CD4-positive, alpha-beta T cell (primary cell): ENCODE measurements around the gene GOLGA1. TPM values are rescaled to one million over a fixed set of nuclear protein-coding genes. Genes with fewer than 3 reads are reported as not detected.
"Not testable (repeated sequence)": the region's sequence is repeated elsewhere in the genome, so short reads cannot be mapped to it uniquely, and the experiment has no call there.

Experiments used
- ATAC-seq: fragments of 200-7000 bp; cut with Tn5 transposase; one replicate; pipeline ENCODE4 v1.10.0; 2022; ENCODE audit warnings: mild to moderate bottlenecking; ENCODE audit not compliant: poor library complexity
- CTCF ChIA-PET: fragments of 350-600 bp; sonication (Branson Sonifier 250); formaldehyde crosslinking; loops from one replicate; lab custom pipeline; 2021; ENCODE audit warnings: antibody characterized with exemption, inconsistent platforms; lab: Charles Lee
- POLR2A ChIA-PET: fragments of 350-600 bp; sonication (Branson Sonifier 250); formaldehyde crosslinking; loops from one replicate; lab custom pipeline; 2021; ENCODE audit warnings: antibody characterized with exemption, inconsistent platforms; lab: Charles Lee
- DNase-seq, 14 experiments: peaks; one replicate each; pipeline ENCODE4 v3.0.0-alpha.2; 2013 to 2020; ENCODE audit warnings: mixed read lengths in 2 of 14
- H3K27ac ChIP-seq, 2 donors: one replicate each; pipeline versions ENCODE4 v1.5.1 to v1.7.0; 2013; ENCODE audit warnings: low read length in 2 of 2, low read depth in 1 of 2, mild to moderate bottlenecking in 1 of 2
- H3K27me3 ChIP-seq, 2 experiments: 1 replicate in 1 of 2; 2 replicates in 1 of 2; pipeline versions ENCODE4 v1.6.1 to v1.7.0; 2013; ENCODE audit warnings: low read length in 2 of 2, control low read depth in 1 of 2, mild to moderate bottlenecking in 1 of 2, moderate library complexity in 1 of 2; ENCODE audit not compliant: insufficient read depth in 2 of 2, control insufficient read depth in 1 of 2
- H3K36me3 ChIP-seq: one replicate; pipeline ENCODE4 v1.6.1; 2013; ENCODE audit warnings: low read length, control low read depth; ENCODE audit not compliant: insufficient read depth
- H3K4me1 ChIP-seq: one replicate; pipeline ENCODE4 v1.6.1; 2013; ENCODE audit warnings: low read length, control low read depth; ENCODE audit not compliant: insufficient read depth
- H3K4me3 ChIP-seq: one replicate; pipeline ENCODE4 v1.5.1; 2013; ENCODE audit warnings: mild to moderate bottlenecking, low read length, moderate library complexity
- H3K9me3 ChIP-seq, 2 experiments: 1 replicate in 1 of 2; 2 replicates in 1 of 2; pipeline versions ENCODE4 v1.6.1 to v1.7.0; 2013; ENCODE audit warnings: low read length in 2 of 2, mild to moderate bottlenecking in 2 of 2, control low read depth in 1 of 2, moderate library complexity in 1 of 2; ENCODE audit not compliant: control insufficient read depth in 1 of 2, insufficient read depth in 1 of 2
- H3K27ac Mint-ChIP-seq: one replicate; pipeline ENCODE4 v1.8.0; 2020; ENCODE audit warnings: mixed read lengths
- H3K27me3 Mint-ChIP-seq: one replicate; pipeline ENCODE4 v1.8.0; 2021; ENCODE audit warnings: mixed read lengths
- H3K36me3 Mint-ChIP-seq: one replicate; pipeline ENCODE4 v1.8.0; 2021; ENCODE audit warnings: low read depth, mixed read lengths
- H3K4me1 Mint-ChIP-seq: one replicate; pipeline ENCODE4 v1.8.0; 2021; ENCODE audit warnings: low read depth, mixed read lengths
- H3K4me3 Mint-ChIP-seq: one replicate; pipeline ENCODE4 v1.8.0; 2020; ENCODE audit warnings: mild to moderate bottlenecking, mixed read lengths
- H3K9me3 Mint-ChIP-seq: one replicate; pipeline ENCODE4 v1.8.0; 2020; ENCODE audit warnings: mixed read lengths
- CTCF ChIP-seq: fragments of 200-600 bp; IDR thresholded peaks from one replicate; pipeline ENCODE4 v1.8.0; 2022; ENCODE audit warnings: antibody characterized with exemption, mild to moderate bottlenecking
- intact Hi-C, 2 experiments: fragments of 100-400 bp; cut with DNase I in 1 of 2; cut with micrococcal nuclease in 1 of 2; formaldehyde crosslinking; loops; one replicate each; pipeline versions ENCODE4 v1.15.1 to v1.9.0; 2023 to 2025; cut with DNase I, micrococcal nuclease
- total RNA-seq, 174 experiments: library from RNA in 2 of 174; stranded (reverse) in 2 of 174; gene quantifications; one replicate each; pipeline ENCODE4 v1.2.3 and lab custom pipeline; 2021 to 2026

The GOLGA1 gene
- total RNA-seq, 2 experiments from 2014 or later = 12.9 to 22.2 TPM

DNA sequence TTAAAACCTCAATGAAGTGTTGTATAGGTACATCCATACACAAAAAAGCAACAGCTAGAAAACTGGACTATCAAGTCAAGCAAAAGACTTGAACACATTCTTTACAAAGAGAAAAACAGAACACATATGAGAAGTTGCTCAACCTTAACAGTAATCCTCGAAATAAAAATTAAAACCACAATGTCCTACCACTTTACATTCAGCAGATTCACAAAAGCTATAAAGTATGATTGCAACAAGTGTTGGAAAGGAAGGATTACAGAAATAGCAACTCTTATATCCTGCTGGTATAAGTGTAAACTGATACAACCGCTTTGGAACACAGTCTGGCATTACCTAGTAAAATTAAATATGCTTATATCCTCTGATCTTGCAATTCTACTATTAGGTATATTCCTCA lies 28.5 kb upstream of the GOLGA1 start:
- Histone ChIP-seq H3K36me3 (peaks cover 12% of the 10 kb centered on the region), H3K4me3 (no peak overlapping the region), H3K4me1 (peaks cover 10% of the 10 kb centered on the region), H3K27me3 (no peaks in the 10 kb centered on the region), H3K27ac (no peak overlapping the region), H3K9me3 (no peaks in the 10 kb centered on the region)
- Mint-ChIP-seq H3K27ac (no peak overlapping the region), H3K4me3 (no peak overlapping the region), H3K9me3 (no peaks in the 10 kb centered on the region), H3K36me3 (peaks cover 53% of the 10 kb centered on the region), H3K4me1 (peaks cover 33% of the 10 kb centered on the region), H3K27me3 (no peaks in the 10 kb centered on the region)
- intact Hi-C loops = no loop called here
- ATAC-seq (no peak), DNase-seq (no peak)
- CTCF ChIA-PET = no interaction called here
- POLR2A ChIA-PET = interaction anchor here (0.7 to 6.4 kb wide), 2 partner anchors 20 to 27 kb away, joined by 3 to 108 read pairs; partner anchors contain the start of gene GOLGA1
- no peak for TF ChIP-seq CTCF

DNA sequence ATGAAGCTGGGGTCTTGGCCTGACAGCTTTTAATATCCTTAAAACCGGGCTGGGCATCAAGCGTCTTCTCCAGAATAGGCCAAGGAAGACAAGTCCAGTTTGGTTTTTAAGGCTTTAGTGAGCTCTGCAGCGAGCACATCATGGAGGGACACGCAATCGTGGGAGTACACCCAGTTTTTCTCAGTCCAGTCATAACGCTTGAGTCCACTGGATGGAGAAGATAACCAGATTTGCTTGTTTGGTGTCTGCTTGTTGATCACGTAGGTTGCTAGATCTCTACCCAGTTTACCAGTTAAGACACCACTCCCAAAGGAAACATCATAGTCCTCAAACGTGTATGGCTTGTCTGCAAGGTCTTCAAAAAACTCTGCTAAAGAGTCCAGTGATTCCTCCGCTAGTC lies 27.4 kb upstream of the GOLGA1 start:
- intact Hi-C loops = no loop called here
- Mint-ChIP-seq H3K4me1 (peaks cover 43% of the 10 kb centered on the region), H3K4me3 (no peak overlapping the region), H3K36me3 (peaks cover 49% of the 10 kb centered on the region), H3K9me3 (no peaks in the 10 kb centered on the region), H3K27me3 (no peaks in the 10 kb centered on the region), H3K27ac (peak overlapping the region; percentile 96)
- Histone ChIP-seq H3K27me3 (no peaks in the 10 kb centered on the region), H3K9me3 (no peaks in the 10 kb centered on the region), H3K36me3 (peaks cover 11% of the 10 kb centered on the region), H3K4me3 (no peak overlapping the region), H3K27ac (no peak overlapping the region), H3K4me1 (peaks cover 21% of the 10 kb centered on the region)
- no peak for DNase-seq
- ATAC-seq = no peak
- TF ChIP-seq CTCF = no peak
- POLR2A ChIA-PET = interaction anchor here (6.4 kb wide), 1 partner anchor 26 kb away, joined by 108 read pairs; the partner anchor contains the start of gene GOLGA1
- CTCF ChIA-PET = no interaction called here

DNA sequence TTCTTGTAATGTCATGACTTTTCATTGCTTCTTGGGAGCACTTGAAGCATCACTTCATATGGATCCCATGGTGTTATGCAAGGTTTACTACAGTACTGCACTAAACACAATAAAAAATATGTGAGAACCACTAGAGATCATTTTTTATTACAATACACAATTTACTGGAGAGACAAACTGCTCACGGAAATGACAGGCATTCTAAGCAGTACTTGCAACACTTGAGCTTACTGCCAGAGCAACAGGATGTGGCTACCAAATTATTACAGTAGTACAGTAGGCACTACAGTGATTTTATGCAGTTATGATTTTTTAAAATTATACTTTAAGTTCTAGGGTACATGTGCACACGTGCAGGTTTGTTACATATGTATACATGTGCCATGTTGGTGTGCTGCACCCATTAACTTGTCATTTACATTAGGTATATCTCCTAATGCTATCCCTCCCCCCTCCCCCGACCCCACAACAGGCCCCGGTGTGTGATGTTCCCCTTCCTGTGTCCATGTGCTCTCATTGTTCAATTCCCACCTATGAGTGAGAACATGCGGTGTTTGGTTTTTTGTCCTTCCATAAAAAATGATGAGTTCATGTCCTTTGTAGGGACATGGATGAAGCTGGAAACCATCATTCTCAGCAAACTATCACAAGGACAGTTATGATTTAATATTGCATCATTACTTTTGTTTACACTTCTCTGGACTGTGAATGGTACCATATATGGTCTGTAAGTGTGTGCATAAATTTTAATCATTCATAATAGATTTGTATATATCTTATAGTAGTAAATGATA lies 25.1 kb upstream of the GOLGA1 start:
- not testable (repeated sequence) for H3K27me3 ChIP-seq, H3K36me3 ChIP-seq, H3K9me3 Mint-ChIP-seq, H3K9me3 ChIP-seq, H3K27me3 Mint-ChIP-seq, H3K4me3 ChIP-seq
- H3K4me1 Mint-ChIP-seq = peaks cover 43% of the 10 kb centered on the region
- ChIA-PET CTCF (interaction anchor here (1.0 kb wide), 1 partner anchor 113 kb away, joined by 3 read pairs; the partner anchor contains the start of gene WDR38), POLR2A (interaction anchor here (1.0 to 6.4 kb wide), 13 partner anchors 10 to 275 kb away, joined by 3 to 108 read pairs (median 5); partner anchors contain the start of genes ARPC5L, GOLGA1, HSPA5 and RPL35)
- peak overlapping the region; percentile 62 for H3K4me3 Mint-ChIP-seq
- ATAC-seq = peak; percentile 98
- peaks cover 29% of the 10 kb centered on the region for H3K36me3 Mint-ChIP-seq
- peak overlapping the region in 1 of 2 donors; percentile 31 for H3K27ac ChIP-seq
- H3K4me1 ChIP-seq = peaks cover 21% of the 10 kb centered on the region
- intact Hi-C loops = loop anchor here in 1 of 2 experiments (1.0 kb wide), 2 partner anchors 25 to 177 kb away; partner anchors contain the start of genes GOLGA1 and SCAI
- peak overlapping the region; percentile 96 for H3K27ac Mint-ChIP-seq
- peak in 8 of 14 experiments; percentile 3 to 83 (median 32) for DNase-seq
